IMR-90 (cell line): Measurements from ENCODE around the gene DDX42.

Source experiments
- CEBPB ChIP-seq: IDR thresholded peaks from 2 replicates; pipeline ENCODE4 v1.6.1; 2012; ENCODE audit warnings: low read depth, low read length, improper control_type of control experiment
- FOS ChIP-seq: fragments of 150-350 bp; IDR thresholded peaks from 2 replicates; pipeline ENCODE4 v1.6.1; 2016; ENCODE audit warnings: low read depth, low read length
- MAFK ChIP-seq: IDR thresholded peaks from 2 replicates; pipeline ENCODE4 v1.6.1; 2012; ENCODE audit warnings: low read depth, low read length, improper control_type of control experiment
- MXI1 ChIP-seq: IDR thresholded peaks from 2 replicates; pipeline ENCODE4 v1.6.1; 2012; ENCODE audit warnings: low read depth, mild to moderate bottlenecking, low read length, moderate library complexity, borderline replicate concordance
- POLR2A ChIP-seq: IDR thresholded peaks from 2 replicates; pipeline ENCODE4 v1.6.1; 2012; ENCODE audit warnings: mild to moderate bottlenecking, low read depth, low read length
- RAD21 ChIP-seq: IDR thresholded peaks from 2 replicates; pipeline ENCODE4 v1.6.1; 2012; ENCODE audit warnings: low read length, improper control_type of control experiment
- RFX5 ChIP-seq: IDR thresholded peaks from 2 replicates; pipeline ENCODE4 v1.8.0; 2012; ENCODE audit warnings: low read depth, mild to moderate bottlenecking, low read length, moderate library complexity
- TF ChIP-seq, protein P1 (sequence below): conservative IDR thresholded peaks from 2 replicates; pipeline ENCODE4 v1.5.1; 2012; ENCODE audit warnings: mild to moderate bottlenecking, low read depth, low read length, improper control_type of control experiment
- TF ChIP-seq, protein P2 (sequence below): fragments of 150-350 bp; IDR thresholded peaks from 2 replicates; pipeline ENCODE4 v1.6.1; 2017; ENCODE audit warnings: mild to moderate bottlenecking, antibody characterized with exemption, low read length, low read depth

DNA sequence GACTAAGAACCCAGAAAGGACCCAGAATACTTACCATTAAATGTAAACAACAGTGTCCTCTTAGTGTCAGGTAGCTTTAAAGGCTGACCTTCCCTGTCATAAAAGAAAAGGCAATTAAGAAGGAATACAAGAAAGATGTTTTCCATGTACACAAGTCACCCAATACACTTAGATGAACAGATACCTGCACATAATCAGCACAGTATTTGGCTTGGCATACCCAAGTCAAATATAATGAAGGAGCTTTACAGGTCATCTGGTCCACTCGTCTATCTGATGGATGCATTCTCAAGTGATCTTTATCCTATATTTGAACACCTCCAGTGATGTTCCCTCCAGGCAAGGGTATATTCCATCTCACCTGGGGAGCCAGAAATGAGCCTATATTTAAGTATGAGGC is 21.3 kb upstream of the DDX42 start:
- no peak for TF ChIP-seq MXI1
- TF ChIP-seq, protein P1, sequence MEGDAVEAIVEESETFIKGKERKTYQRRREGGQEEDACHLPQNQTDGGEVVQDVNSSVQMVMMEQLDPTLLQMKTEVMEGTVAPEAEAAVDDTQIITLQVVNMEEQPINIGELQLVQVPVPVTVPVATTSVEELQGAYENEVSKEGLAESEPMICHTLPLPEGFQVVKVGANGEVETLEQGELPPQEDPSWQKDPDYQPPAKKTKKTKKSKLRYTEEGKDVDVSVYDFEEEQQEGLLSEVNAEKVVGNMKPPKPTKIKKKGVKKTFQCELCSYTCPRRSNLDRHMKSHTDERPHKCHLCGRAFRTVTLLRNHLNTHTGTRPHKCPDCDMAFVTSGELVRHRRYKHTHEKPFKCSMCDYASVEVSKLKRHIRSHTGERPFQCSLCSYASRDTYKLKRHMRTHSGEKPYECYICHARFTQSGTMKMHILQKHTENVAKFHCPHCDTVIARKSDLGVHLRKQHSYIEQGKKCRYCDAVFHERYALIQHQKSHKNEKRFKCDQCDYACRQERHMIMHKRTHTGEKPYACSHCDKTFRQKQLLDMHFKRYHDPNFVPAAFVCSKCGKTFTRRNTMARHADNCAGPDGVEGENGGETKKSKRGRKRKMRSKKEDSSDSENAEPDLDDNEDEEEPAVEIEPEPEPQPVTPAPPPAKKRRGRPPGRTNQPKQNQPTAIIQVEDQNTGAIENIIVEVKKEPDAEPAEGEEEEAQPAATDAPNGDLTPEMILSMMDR = no peak
- no peak for TF ChIP-seq POLR2A
- TF ChIP-seq RFX5 = no peak
- TF ChIP-seq, protein P2, sequence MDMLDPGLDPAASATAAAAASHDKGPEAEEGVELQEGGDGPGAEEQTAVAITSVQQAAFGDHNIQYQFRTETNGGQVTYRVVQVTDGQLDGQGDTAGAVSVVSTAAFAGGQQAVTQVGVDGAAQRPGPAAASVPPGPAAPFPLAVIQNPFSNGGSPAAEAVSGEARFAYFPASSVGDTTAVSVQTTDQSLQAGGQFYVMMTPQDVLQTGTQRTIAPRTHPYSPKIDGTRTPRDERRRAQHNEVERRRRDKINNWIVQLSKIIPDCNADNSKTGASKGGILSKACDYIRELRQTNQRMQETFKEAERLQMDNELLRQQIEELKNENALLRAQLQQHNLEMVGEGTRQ = no peak
- TF ChIP-seq CEBPB = no peak
- TF ChIP-seq MAFK = no peak
- no peak for TF ChIP-seq FOS
- no peak for TF ChIP-seq RAD21
